IPS DF 6.9 (cell line): ENCODE data around the gene PHAF1.
A peak's percentile ranks its signal among the peaks of the same experiment; 100 is the strongest.

Experiments
- DNase-seq: peaks from one replicate; pipeline ENCODE4 v3.0.0-alpha.2; 2013; ENCODE audit warnings: low read depth, low spot score
- H3K27ac ChIP-seq: one replicate; pipeline ENCODE4 v1.5.1; 2013; ENCODE audit warnings: low read length, control low read depth
- H3K27me3 ChIP-seq: 2 replicates; pipeline ENCODE4 v1.6.1; 2013; ENCODE audit warnings: mild to moderate bottlenecking, low read length; ENCODE audit not compliant: control insufficient read depth, insufficient read depth
- H3K36me3 ChIP-seq: 2 replicates; pipeline ENCODE4 v1.6.1; 2013; ENCODE audit warnings: low read length; ENCODE audit not compliant: control insufficient read depth, insufficient read depth
- H3K4me1 ChIP-seq: 2 replicates; pipeline ENCODE4 v1.6.1; 2013; ENCODE audit warnings: low read length; ENCODE audit not compliant: control insufficient read depth, insufficient read depth
- H3K4me3 ChIP-seq: 2 replicates; pipeline ENCODE4 v1.5.1; 2013; ENCODE audit warnings: mild to moderate bottlenecking, low read length
- H3K9me3 ChIP-seq: 2 replicates; pipeline ENCODE4 v1.6.1; 2013; ENCODE audit warnings: low read length, inconsistent platforms; ENCODE audit not compliant: control insufficient read depth, insufficient read depth
- WGBS: extraction: QIAGEN DNeasy Blood & Tissue Kit; methylation state at CpG from one replicate; pipeline ENCODE4 v1.1.7; 2013; ENCODE audit warnings: mixed read lengths, missing lambda C conversion rate; ENCODE audit not compliant: insufficient read length, insufficient coverage; 5-methylcytosine and 5-hydroxymethylcytosine counted together

The PHAF1 gene

DNA sequence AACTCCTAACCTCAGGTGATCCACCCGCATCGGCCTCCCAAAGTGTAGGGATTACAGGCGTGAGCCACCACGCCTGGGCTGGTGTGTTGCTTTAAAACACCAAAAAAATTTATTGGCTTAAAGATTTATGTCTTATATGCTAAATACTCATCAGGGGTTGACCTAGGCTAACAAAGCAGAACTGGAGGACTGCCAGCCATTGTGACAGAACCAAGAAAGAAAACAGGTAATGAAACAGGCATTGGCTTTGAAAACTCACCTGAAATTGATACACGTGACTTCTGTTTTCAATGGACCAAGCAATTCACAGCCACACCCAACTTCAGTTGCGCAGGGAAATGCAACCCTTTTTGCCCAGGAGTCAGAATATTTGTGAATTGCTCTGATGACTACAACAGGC is 4.9 kb upstream of the PHAF1 start:
- DNase-seq = no peak
- no CpG with 5 or more reads among the region's 6 CpGs for WGBS
- no peak overlapping the region for H3K27ac ChIP-seq

GRCh38 chr16:67105246-67105645 is 4.5 kb upstream of the PHAF1 start:
- no peak for DNase-seq
- no CpG with 5 or more reads among the region's 2 CpGs for WGBS
- Histone ChIP-seq H3K4me3 (no peak overlapping the region), H3K9me3 (no peaks in the 10 kb centered on the region), H3K36me3 (no peaks in the 10 kb centered on the region), H3K27me3 (no peaks in the 10 kb centered on the region), H3K4me1 (no peaks in the 10 kb centered on the region; the same call in none of the 2 replicates), H3K27ac (no peak overlapping the region)

More for the DNA sequence above, 4.9 kb upstream of the PHAF1 start:
- Histone ChIP-seq H3K9me3 (no peaks in the 10 kb centered on the region), H3K4me3 (no peak overlapping the region), H3K4me1 (no peaks in the 10 kb centered on the region; the same call in none of the 2 replicates), H3K36me3 (no peaks in the 10 kb centered on the region), H3K27me3 (no peaks in the 10 kb centered on the region)

- H3K27ac ChIP-seq = no peak overlapping the region
- H3K27me3 ChIP-seq = no peaks in the 10 kb centered on the region
- no CpG with 5 or more reads among the region's 5 CpGs for WGBS
- H3K4me3 ChIP-seq = no peak overlapping the region
- H3K4me1 ChIP-seq = no peaks in the 10 kb centered on the region; the same call in none of the 2 replicates
- H3K36me3 ChIP-seq = no peaks in the 10 kb centered on the region
- H3K9me3 ChIP-seq = no peaks in the 10 kb centered on the region
- no peak for DNase-seq
These were observed 3.9 kb upstream of the PHAF1 start for GRCh38 chr16:67105881-67106280.

- H3K4me1 ChIP-seq = no peaks in the 10 kb centered on the region; the same call in none of the 2 replicates
- H3K27me3 ChIP-seq = no peaks in the 10 kb centered on the region
- H3K4me3 ChIP-seq = no peak overlapping the region
- H3K9me3 ChIP-seq = no peaks in the 10 kb centered on the region
- no peak for DNase-seq
- no peaks in the 10 kb centered on the region for H3K36me3 ChIP-seq
- H3K27ac ChIP-seq = no peak overlapping the region
- 100% methylated on average over 1 of the region's 6 CpGs for WGBS
These were observed 1.3 kb upstream of the PHAF1 start for GRCh38 chr16:67108489-67108888.

DNA sequence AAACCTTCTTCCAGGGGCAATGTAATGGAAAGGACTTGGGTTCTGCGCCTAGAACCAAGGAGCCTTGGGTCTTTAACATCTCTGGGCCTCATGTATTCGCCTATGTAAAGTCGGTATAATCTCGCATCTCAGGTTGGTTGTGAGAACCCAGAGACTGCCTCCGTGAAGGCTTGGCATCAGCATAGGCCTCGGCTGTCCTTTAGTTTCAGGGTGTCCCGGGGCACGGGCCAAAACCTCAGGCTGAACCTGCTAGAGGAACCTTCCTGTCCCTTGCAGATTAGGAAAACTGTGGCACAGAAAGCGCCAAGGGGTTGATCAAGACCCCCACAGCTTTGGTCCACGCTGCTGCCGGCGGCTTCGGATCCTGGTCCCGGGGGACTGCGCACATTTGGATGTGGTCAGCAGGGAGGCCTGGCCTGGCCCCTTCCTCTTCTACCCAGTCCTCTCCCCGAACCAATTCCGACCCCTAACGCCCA is 772 bp upstream of the PHAF1 start:
- Histone ChIP-seq H3K4me1 (no peaks in the 10 kb centered on the region; the same call in none of the 2 replicates), H3K27ac (no peak overlapping the region), H3K4me3 (peak overlapping the region; percentile 91; the same call in 1 of the 2 replicates), H3K36me3 (no peaks in the 10 kb centered on the region), H3K9me3 (no peaks in the 10 kb centered on the region), H3K27me3 (no peaks in the 10 kb centered on the region)
- WGBS = no CpG with 5 or more reads among the region's 18 CpGs
- no peak for DNase-seq

DNA sequence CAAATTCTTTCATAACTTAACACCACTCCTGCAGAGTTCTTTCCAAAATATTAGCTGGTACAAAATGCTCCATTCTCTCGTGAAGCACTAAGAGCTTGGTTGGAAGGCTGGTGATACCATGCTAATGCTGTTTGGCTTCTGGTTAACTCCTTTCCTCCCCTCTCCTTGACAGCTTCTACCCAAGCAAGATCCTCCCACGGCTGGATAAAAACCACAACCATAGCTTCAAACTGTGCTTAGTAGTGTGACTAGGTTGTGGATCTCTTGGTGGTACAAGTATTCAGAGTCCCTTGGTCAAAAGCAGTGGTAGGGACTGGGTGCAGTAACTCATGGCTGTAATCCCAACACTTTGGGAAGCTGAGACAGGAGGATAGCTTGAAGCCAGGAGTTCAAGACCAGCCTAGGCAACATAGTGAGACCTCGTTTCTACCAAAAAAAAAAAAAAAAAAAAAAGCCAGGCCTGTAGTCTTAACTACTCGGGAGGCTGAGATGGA is 2.3 kb downstream of the PHAF1 start:
- no peak overlapping the region for H3K27ac ChIP-seq
- no CpG with 5 or more reads among the region's 4 CpGs for WGBS
- no peak for DNase-seq
- no peaks in the 10 kb centered on the region for H3K36me3 ChIP-seq
- no peaks in the 10 kb centered on the region for H3K9me3 ChIP-seq
- no peaks in the 10 kb centered on the region; the same call in none of the 2 replicates for H3K4me1 ChIP-seq
- no peaks in the 10 kb centered on the region for H3K27me3 ChIP-seq
- H3K4me3 ChIP-seq = no peak overlapping the region

DNA sequence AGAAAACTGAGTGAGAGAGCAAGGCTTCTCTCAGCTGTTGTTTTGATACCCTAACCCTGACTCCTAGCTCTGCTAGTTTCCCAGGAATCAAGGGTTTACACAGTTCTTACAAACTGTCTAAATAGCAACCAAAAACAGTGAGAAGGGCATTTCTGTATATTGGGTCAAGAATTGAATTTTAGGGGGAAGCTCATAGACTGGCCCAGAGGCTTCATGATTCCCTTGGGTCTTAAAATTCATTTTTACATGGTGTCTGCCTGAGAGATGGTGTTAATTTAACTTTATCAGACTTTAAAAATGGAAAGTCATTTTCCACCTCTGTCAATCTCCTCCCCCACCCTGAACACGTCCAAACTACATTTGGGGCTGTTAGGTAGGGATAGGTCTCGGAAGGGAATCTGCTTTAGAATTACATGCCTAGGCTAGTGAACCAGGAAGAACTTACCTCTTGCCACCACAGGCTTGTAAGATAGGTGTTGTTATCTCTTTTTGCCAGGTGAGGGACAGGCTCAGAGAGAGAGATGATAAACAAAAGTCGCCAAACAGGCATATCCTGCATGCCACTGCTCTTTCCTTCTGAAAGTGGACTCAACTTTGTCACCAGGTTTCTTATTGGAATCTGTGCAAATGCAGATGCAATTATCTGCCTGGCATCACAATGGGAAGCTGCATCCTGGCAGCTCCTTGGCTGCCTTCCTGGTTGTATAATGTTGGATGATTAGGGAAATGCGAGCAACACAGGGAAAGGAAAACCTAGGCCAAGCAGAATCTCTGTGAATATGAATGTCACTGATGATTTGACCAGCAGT is 3.1 kb downstream of the PHAF1 start:
- Histone ChIP-seq H3K27me3 (no peaks in the 10 kb centered on the region), H3K9me3 (no peaks in the 10 kb centered on the region), H3K36me3 (no peaks in the 10 kb centered on the region), H3K4me1 (no peaks in the 10 kb centered on the region; the same call in none of the 2 replicates), H3K4me3 (no peak overlapping the region), H3K27ac (no peak overlapping the region)
- DNase-seq = no peak
- no CpG with 5 or more reads among the region's 4 CpGs for WGBS

- H3K4me1 ChIP-seq = no peaks in the 10 kb centered on the region; the same call in 1 of the 2 replicates
- no peak overlapping the region for H3K27ac ChIP-seq
- H3K27me3 ChIP-seq = no peaks in the 10 kb centered on the region
- H3K36me3 ChIP-seq = no peaks in the 10 kb centered on the region
- WGBS = 100% methylated on average over 2 of the region's 2 CpGs
- H3K4me3 ChIP-seq = no peak overlapping the region
- no peaks in the 10 kb centered on the region for H3K9me3 ChIP-seq
- no peak for DNase-seq
These were observed 5.1 kb downstream of the PHAF1 start for GRCh38 chr16:67114793-67115192.

GRCh38 chr16:67115639-67116038 is 5.9 kb downstream of the PHAF1 start:
- Histone ChIP-seq H3K9me3 (no peaks in the 10 kb centered on the region), H3K27ac (no peak overlapping the region), H3K4me3 (no peak overlapping the region), H3K36me3 (no peaks in the 10 kb centered on the region), H3K27me3 (no peaks in the 10 kb centered on the region), H3K4me1 (no peaks in the 10 kb centered on the region)
- DNase-seq = no peak
- whole genome bisulfite sequencing = no CpG with 5 or more reads among the region's 7 CpGs

GRCh38 chr16:67116388-67117311 is 6.9 kb downstream of the PHAF1 start:
- Histone ChIP-seq H3K36me3 (no peaks in the 10 kb centered on the region), H3K4me3 (no peak overlapping the region), H3K27ac (no peak overlapping the region), H3K27me3 (no peaks in the 10 kb centered on the region), H3K9me3 (no peaks in the 10 kb centered on the region), H3K4me1 (no peaks in the 10 kb centered on the region)
- no peak for DNase-seq
- WGBS = no CpG with 5 or more reads among the region's 13 CpGs
